ENCODE measurements around the gene SPRR1B. TPM values are rescaled to one million over a fixed set of nuclear protein-coding genes. Genes with fewer than 3 reads are reported as not detected.

The SPRR1B gene
- total and polyA plus RNA-seq, 10 of the 15 experiments (the other 5 are each of a cell fraction or from before 2014, with no cell fraction given), result not detected

DNA sequence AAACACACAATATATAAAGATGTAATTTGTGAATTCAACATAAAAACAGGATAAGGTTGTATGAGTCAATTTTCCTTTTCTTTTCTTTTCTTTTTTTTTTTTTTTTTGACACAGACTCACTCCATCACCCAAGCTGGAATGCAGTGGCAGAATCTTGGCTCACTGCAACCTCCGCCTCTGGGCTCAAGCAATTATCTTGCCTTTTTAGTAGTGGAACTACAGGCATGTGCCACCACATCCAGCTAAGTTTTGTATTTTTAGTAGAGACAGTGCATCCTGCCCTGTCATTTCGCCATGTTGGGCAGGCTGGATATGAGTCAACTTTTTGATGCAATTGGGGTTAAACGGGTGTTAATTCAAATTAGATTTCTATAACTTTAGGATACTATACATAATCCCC is 50.7 kb downstream of the SPRR1B start:
- ChIA-PET CTCF (no interaction called here), RAD21 (ENCODE audit: unreplicated experiment) (no interaction called here), SMC1A (ENCODE audit: uncharacterized antibody, unreplicated experiment) (no interaction called here), POLR2A (interaction anchor here (0.7 kb wide), 1 partner anchor 156 kb away, joined by 3 read pairs; no protein-coding TSS in a partner anchor)
- Histone ChIP-seq H3K4me3 (no peak overlapping the region), H3K9me3 (replicated peaks; ENCODE audit: control insufficient read depth, insufficient read depth, low read length) (no peaks in the 10 kb centered on the region), H3K27me3 (replicated peaks in 1 of 2; ENCODE audit: control insufficient read depth in 2 of 2, insufficient read depth in 2 of 2, low read length in 1 of 2) (no peaks in the 10 kb centered on the region), H4K20me1 (ENCODE audit: control insufficient read depth, insufficient read depth) (no peaks in the 10 kb centered on the region), H3K36me3 (ENCODE audit: control insufficient read depth in 2 of 2, insufficient read depth in 2 of 2, low read length in 1 of 2) (no peaks in the 10 kb centered on the region), H3K4me1 (ENCODE audit: control insufficient read depth, insufficient read depth, low read length) (no peaks in the 10 kb centered on the region), H3K27ac (ENCODE audit: control insufficient read depth, insufficient read depth) (no peak overlapping the region), H3K4me2 (ENCODE audit: control insufficient read depth, insufficient read depth) (no peak overlapping the region), H3K9ac (ENCODE audit: control insufficient read depth, insufficient read depth, low read length) (no peak overlapping the region), H2AFZ (ENCODE audit: control insufficient read depth, low read depth, low read length) (no peak overlapping the region), H3K79me2 (ENCODE audit: control insufficient read depth, insufficient read depth, low read length) (no peaks in the 10 kb centered on the region)
- WGBS (ENCODE audit: insufficient coverage, insufficient replicate concordance, low lambda C conversion rate, missing lambda C conversion rate), result 59% methylated on average over 3 of the region's 3 CpGs
- no peak for DNase-seq (ENCODE audit: low read depth, low spot score)
- no peak for TF ChIP-seq CEBPB (IDR thresholded peaks at IDR 0.05; ENCODE audit: borderline replicate concordance in 1 of 2, low read depth in 2 of 2, low read length in 2 of 2)
- no peak for TF ChIP-seq RB1 (IDR thresholded peaks at IDR 0.05; ENCODE audit: borderline replicate concordance)
- TF ChIP-seq SUPT20H (IDR thresholded peaks at IDR 0.05; ENCODE audit: borderline replicate concordance, control insufficient read depth, low read depth, low read length), result no peak
- TF ChIP-seq, protein P1, sequence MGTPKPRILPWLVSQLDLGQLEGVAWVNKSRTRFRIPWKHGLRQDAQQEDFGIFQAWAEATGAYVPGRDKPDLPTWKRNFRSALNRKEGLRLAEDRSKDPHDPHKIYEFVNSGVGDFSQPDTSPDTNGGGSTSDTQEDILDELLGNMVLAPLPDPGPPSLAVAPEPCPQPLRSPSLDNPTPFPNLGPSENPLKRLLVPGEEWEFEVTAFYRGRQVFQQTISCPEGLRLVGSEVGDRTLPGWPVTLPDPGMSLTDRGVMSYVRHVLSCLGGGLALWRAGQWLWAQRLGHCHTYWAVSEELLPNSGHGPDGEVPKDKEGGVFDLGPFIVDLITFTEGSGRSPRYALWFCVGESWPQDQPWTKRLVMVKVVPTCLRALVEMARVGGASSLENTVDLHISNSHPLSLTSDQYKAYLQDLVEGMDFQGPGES (IDR thresholded peaks at IDR 0.05), result no peak
- TF ChIP-seq, protein P2, sequence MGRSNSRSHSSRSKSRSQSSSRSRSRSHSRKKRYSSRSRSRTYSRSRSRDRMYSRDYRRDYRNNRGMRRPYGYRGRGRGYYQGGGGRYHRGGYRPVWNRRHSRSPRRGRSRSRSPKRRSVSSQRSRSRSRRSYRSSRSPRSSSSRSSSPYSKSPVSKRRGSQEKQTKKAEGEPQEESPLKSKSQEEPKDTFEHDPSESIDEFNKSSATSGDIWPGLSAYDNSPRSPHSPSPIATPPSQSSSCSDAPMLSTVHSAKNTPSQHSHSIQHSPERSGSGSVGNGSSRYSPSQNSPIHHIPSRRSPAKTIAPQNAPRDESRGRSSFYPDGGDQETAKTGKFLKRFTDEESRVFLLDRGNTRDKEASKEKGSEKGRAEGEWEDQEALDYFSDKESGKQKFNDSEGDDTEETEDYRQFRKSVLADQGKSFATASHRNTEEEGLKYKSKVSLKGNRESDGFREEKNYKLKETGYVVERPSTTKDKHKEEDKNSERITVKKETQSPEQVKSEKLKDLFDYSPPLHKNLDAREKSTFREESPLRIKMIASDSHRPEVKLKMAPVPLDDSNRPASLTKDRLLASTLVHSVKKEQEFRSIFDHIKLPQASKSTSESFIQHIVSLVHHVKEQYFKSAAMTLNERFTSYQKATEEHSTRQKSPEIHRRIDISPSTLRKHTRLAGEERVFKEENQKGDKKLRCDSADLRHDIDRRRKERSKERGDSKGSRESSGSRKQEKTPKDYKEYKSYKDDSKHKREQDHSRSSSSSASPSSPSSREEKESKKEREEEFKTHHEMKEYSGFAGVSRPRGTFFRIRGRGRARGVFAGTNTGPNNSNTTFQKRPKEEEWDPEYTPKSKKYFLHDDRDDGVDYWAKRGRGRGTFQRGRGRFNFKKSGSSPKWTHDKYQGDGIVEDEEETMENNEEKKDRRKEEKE (IDR thresholded peaks at IDR 0.05), result no peak
- TF ChIP-seq IKZF2 (IDR thresholded peaks at IDR 0.05), result no peak
- TF ChIP-seq ZNF687 (IDR thresholded peaks at IDR 0.05), result no peak
- TF ChIP-seq NRF1 (conservative IDR thresholded peaks at IDR 0.05; ENCODE audit: low read depth, low read length), result no peak
- TF ChIP-seq MTA3 (IDR thresholded peaks at IDR 0.05; ENCODE audit: borderline replicate concordance, low read length), result no peak
- TF ChIP-seq MYC (IDR thresholded peaks at IDR 0.05; ENCODE audit: insufficient read depth, insufficient read length, insufficient replicate concordance, low read length, severe bottlenecking), result no peak
- no TSS peak for BruUV-seq (replicated peaks)
- in situ Hi-C loops (cut with MboI) (no loop called here), intact Hi-C loops (cut with micrococcal nuclease; ENCODE audit: unreplicated experiment) (no loop called here)
- no peak for ATAC-seq
- FAIRE-seq, result no peak
